Measurements from ENCODE around the gene ARMC7. TPM values are rescaled to one million over a fixed set of nuclear protein-coding genes. Genes with fewer than 3 reads are reported as not detected.

ARMC7 gene
- total and polyA plus RNA-seq, 10 of the 15 experiments (the other 5 are each of a cell fraction or from before 2014, with no cell fraction given) = 1.5 to 19.8 (median 6.3) TPM

DNA sequence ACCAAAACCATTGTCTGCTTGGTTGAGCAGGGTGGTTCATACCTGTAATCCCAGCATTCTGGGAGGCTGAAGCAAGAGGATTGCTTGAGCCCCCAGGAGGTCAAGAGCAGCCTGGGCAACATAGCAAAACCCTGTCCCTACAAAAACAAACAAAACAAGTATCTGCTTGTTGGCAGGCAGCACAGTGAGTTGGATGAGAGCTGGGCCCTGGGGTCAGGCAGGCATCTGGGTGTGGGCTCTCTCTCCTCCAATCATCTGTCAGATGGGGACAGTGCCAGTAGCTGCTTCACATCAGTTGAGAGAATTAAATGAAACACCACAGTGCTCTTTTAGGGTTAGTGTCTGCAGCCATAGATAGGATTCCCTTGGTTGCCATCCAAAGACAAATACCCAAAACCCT lies 5.8 kb downstream of the ARMC7 start:
- Histone ChIP-seq H3K9me3 (replicated peaks; ENCODE audit: control insufficient read depth, insufficient read depth, low read length) (no peaks in the 10 kb centered on the region; the same call in 2 of the 3 replicates), H3K27me3 (replicated peaks in 1 of 2; ENCODE audit: control insufficient read depth in 2 of 2, insufficient read depth in 2 of 2, low read length in 1 of 2) (no peaks in the 10 kb centered on the region), H2AFZ (ENCODE audit: control insufficient read depth, low read depth, low read length) (no peak overlapping the region), H3K9ac (ENCODE audit: control insufficient read depth, insufficient read depth, low read length) (no peak overlapping the region), H3K4me2 (ENCODE audit: control insufficient read depth, insufficient read depth) (no peak overlapping the region), H3K79me2 (ENCODE audit: control insufficient read depth, insufficient read depth, low read length) (peaks cover 11% of the 10 kb centered on the region), H3K36me3 (ENCODE audit: control insufficient read depth in 2 of 2, insufficient read depth in 2 of 2, low read length in 1 of 2) (peaks cover 0 to 14% of the 10 kb centered on the region in 2 experiments; a peak in 1 of 4 replicates), H3K4me1 (ENCODE audit: control insufficient read depth, insufficient read depth, low read length) (peaks cover 46% of the 10 kb centered on the region), H4K20me1 (ENCODE audit: control insufficient read depth, insufficient read depth) (no peaks in the 10 kb centered on the region), H3K27ac (ENCODE audit: control insufficient read depth, insufficient read depth) (peak overlapping the region; percentile 83), H3K4me3 (no peak overlapping the region)
- RAD21 ChIA-PET (ENCODE audit: unreplicated experiment) = interaction anchor here (1.4 to 5.5 kb wide), 10 partner anchors 14 to 154 kb away, joined by 5 to 131 read pairs (median 21); partner anchors contain the start of genes MRPL58, NT5C and NUP85
- TF ChIP-seq CEBPB (IDR thresholded peaks at IDR 0.05; ENCODE audit: borderline replicate concordance in 1 of 2, low read depth in 2 of 2, low read length in 2 of 2) (no peak), PAX8 (IDR thresholded peaks at IDR 0.05) (no peak)
- TF ChIP-seq, protein P1, sequence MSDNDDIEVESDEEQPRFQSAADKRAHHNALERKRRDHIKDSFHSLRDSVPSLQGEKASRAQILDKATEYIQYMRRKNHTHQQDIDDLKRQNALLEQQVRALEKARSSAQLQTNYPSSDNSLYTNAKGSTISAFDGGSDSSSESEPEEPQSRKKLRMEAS (IDR thresholded peaks at IDR 0.05; ENCODE audit: low read depth, low read length) = no peak
- intact Hi-C loops (cut with micrococcal nuclease; ENCODE audit: unreplicated experiment) (no loop called here), in situ Hi-C loops (cut with MboI) (loop anchor here (5.0 kb wide), 1 partner anchor 297 kb away; no protein-coding TSS in a partner anchor)
- CTCF ChIA-PET = interaction anchor here (0.6 to 9.3 kb wide), 12 partner anchors 18 to 362 kb away, joined by 3 to 293 read pairs (median 24); partner anchors contain the start of genes NT5C and NUP85
- SMC1A ChIA-PET (ENCODE audit: uncharacterized antibody, unreplicated experiment) = interaction anchor here (0.8 to 8.1 kb wide), 14 partner anchors 8 to 154 kb away, joined by 3 to 134 read pairs (median 8); partner anchors contain the start of genes MRPL58, NT5C and NUP85
- no peak for DNase-seq (ENCODE audit: low read depth, low spot score)
- no TSS peak for BruUV-seq (replicated peaks)
- no peak for FAIRE-seq
- POLR2A ChIA-PET = interaction anchor here (1.0 to 5.0 kb wide), 4 partner anchors 11 to 56 kb away, joined by 3 to 53 read pairs (median 9); partner anchors contain the start of gene NT5C
- no peak for ATAC-seq

DNA sequence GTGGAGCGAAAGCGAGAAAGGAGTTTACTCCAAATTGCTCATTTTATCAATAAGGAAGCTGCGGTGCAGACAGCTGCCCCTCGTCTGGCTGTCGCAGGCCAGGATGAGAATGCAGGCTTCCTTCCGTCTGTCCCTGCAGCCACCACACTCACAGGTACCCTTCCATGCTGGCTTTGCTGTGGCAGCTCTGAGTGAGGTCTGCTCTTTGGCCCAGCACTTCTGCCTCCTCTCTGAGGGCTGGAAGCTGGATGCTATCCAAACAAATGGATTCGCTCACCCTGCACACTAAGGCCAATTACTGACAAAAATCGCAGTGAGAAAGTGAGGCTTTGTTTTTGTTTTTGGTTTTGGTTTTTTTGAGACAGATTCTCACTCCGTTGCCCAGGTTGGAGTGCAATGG lies 7.0 kb downstream of the ARMC7 start:
- Histone ChIP-seq H2AFZ (ENCODE audit: control insufficient read depth, low read depth, low read length) (no peak overlapping the region), H3K27ac (ENCODE audit: control insufficient read depth, insufficient read depth) (no peak overlapping the region), H3K36me3 (ENCODE audit: control insufficient read depth in 2 of 2, insufficient read depth in 2 of 2, low read length in 1 of 2) (peaks cover 0 to 14% of the 10 kb centered on the region in 2 experiments; a peak in 1 of 4 replicates), H3K9me3 (replicated peaks; ENCODE audit: control insufficient read depth, insufficient read depth, low read length) (no peaks in the 10 kb centered on the region; the same call in 2 of the 3 replicates), H3K27me3 (replicated peaks in 1 of 2; ENCODE audit: control insufficient read depth in 2 of 2, insufficient read depth in 2 of 2, low read length in 1 of 2) (no peaks in the 10 kb centered on the region), H3K9ac (ENCODE audit: control insufficient read depth, insufficient read depth, low read length) (no peak overlapping the region), H4K20me1 (ENCODE audit: control insufficient read depth, insufficient read depth) (no peaks in the 10 kb centered on the region), H3K4me2 (ENCODE audit: control insufficient read depth, insufficient read depth) (no peak overlapping the region), H3K79me2 (ENCODE audit: control insufficient read depth, insufficient read depth, low read length) (peaks cover 8% of the 10 kb centered on the region), H3K4me3 (no peak overlapping the region), H3K4me1 (ENCODE audit: control insufficient read depth, insufficient read depth, low read length) (peaks cover 44% of the 10 kb centered on the region)
- ChIA-PET RAD21 (ENCODE audit: unreplicated experiment) (interaction anchor here (1.3 to 2.5 kb wide), 4 partner anchors 10 to 85 kb away, joined by 4 to 9 read pairs (median 6); partner anchors contain the start of gene NT5C), SMC1A (ENCODE audit: uncharacterized antibody, unreplicated experiment) (interaction anchor here (1.2 to 8.1 kb wide), 10 partner anchors 15 to 155 kb away, joined by 3 to 134 read pairs (median 5); partner anchors contain the start of gene NT5C), CTCF (interaction anchor here (0.6 to 9.3 kb wide), 11 partner anchors 11 to 306 kb away, joined by 3 to 293 read pairs (median 9); partner anchors contain the start of genes NT5C and NUP85), POLR2A (interaction anchor here (0.6 to 5.0 kb wide), 4 partner anchors 10 to 55 kb away, joined by 3 to 53 read pairs (median 6); partner anchors contain the start of gene NT5C)
- intact Hi-C loops (cut with micrococcal nuclease; ENCODE audit: unreplicated experiment) = no loop called here
- BruUV-seq (replicated peaks) = no TSS peak
- in situ Hi-C loops (cut with MboI) = loop anchor here (5.0 kb wide), 1 partner anchor 296 kb away; no protein-coding TSS in a partner anchor
- DNase-seq (ENCODE audit: low read depth, low spot score) (no peak), ATAC-seq (no peak), FAIRE-seq (no peak)
- WGBS (ENCODE audit: insufficient coverage, insufficient replicate concordance, low lambda C conversion rate, missing lambda C conversion rate) = 88% methylated on average over 9 of the region's 9 CpGs
- TF ChIP-seq NRF1 (conservative IDR thresholded peaks at IDR 0.05; ENCODE audit: low read depth, low read length) = no peak
- no peak for TF ChIP-seq CEBPB (IDR thresholded peaks at IDR 0.05; ENCODE audit: borderline replicate concordance in 1 of 2, low read depth in 2 of 2, low read length in 2 of 2)
- TF ChIP-seq, protein P2, sequence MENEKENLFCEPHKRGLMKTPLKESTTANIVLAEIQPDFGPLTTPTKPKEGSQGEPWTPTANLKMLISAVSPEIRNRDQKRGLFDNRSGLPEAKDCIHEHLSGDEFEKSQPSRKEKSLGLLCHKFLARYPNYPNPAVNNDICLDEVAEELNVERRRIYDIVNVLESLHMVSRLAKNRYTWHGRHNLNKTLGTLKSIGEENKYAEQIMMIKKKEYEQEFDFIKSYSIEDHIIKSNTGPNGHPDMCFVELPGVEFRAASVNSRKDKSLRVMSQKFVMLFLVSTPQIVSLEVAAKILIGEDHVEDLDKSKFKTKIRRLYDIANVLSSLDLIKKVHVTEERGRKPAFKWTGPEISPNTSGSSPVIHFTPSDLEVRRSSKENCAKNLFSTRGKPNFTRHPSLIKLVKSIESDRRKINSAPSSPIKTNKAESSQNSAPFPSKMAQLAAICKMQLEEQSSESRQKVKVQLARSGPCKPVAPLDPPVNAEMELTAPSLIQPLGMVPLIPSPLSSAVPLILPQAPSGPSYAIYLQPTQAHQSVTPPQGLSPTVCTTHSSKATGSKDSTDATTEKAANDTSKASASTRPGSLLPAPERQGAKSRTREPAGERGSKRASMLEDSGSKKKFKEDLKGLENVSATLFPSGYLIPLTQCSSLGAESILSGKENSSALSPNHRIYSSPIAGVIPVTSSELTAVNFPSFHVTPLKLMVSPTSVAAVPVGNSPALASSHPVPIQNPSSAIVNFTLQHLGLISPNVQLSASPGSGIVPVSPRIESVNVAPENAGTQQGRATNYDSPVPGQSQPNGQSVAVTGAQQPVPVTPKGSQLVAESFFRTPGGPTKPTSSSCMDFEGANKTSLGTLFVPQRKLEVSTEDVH (IDR thresholded peaks at IDR 0.05; ENCODE audit: low read depth, partially characterized antibody) = no peak
- no peak for TF ChIP-seq RAD21 (IDR thresholded peaks at IDR 0.05; ENCODE audit: insufficient read depth, low read depth, low read length)
- TF ChIP-seq BACH1 (IDR thresholded peaks at IDR 0.05; ENCODE audit: borderline replicate concordance) = no peak
- TF ChIP-seq, protein P3, sequence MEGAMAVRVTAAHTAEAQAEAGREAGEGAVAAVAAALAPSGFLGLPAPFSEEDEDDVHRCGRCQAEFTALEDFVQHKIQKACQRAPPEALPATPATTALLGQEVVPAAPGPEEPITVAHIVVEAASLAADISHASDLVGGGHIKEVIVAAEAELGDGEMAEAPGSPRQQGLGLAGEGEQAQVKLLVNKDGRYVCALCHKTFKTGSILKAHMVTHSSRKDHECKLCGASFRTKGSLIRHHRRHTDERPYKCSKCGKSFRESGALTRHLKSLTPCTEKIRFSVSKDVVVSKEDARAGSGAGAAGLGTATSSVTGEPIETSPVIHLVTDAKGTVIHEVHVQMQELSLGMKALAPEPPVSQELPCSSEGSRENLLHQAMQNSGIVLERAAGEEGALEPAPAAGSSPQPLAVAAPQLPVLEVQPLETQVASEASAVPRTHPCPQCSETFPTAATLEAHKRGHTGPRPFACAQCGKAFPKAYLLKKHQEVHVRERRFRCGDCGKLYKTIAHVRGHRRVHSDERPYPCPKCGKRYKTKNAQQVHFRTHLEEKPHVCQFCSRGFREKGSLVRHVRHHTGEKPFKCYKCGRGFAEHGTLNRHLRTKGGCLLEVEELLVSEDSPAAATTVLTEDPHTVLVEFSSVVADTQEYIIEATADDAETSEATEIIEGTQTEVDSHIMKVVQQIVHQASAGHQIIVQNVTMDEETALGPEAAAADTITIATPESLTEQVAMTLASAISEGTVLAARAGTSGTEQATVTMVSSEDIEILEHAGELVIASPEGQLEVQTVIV (IDR thresholded peaks at IDR 0.05; ENCODE audit: borderline replicate concordance, partially characterized antibody) = no peak
- no peak for TF ChIP-seq RAD51 (IDR thresholded peaks at IDR 0.05)
- TF ChIP-seq POU2F2 (IDR thresholded peaks at IDR 0.05; ENCODE audit: borderline replicate concordance, low read depth, low read length) = no peak

Measured in GM12878 (cell line).